ENCODE data around the gene EXOC2.

GRCh38 chr6:484086-484745, 208.7 kb downstream of the EXOC2 start:
- TF ChIP-seq CTCF (IDR thresholded peaks at IDR 0.05; ENCODE audit: low read depth, low read length): no peak
- TF ChIP-seq EZH2phosphoT487 (IDR thresholded peaks at IDR 0.05; ENCODE audit: low read depth): no peak
